NOMO-1 (cell line): ENCODE measurements around the gene SEC14L3.
A peak's percentile ranks its signal among the peaks of the same experiment; 100 is the strongest.
"Not testable (repeated sequence)": the region's sequence is repeated elsewhere in the genome, so short reads cannot be mapped to it uniquely, and the experiment has no call there.

Experiments
- DNase-seq, 2 experiments: peaks; one replicate each; lab custom pipeline; 2025; ENCODE audit not compliant: unreplicated experiment in 2 of 2; lab: John Stamatoyannopoulos, UW

The SEC14L3 gene

DNA sequence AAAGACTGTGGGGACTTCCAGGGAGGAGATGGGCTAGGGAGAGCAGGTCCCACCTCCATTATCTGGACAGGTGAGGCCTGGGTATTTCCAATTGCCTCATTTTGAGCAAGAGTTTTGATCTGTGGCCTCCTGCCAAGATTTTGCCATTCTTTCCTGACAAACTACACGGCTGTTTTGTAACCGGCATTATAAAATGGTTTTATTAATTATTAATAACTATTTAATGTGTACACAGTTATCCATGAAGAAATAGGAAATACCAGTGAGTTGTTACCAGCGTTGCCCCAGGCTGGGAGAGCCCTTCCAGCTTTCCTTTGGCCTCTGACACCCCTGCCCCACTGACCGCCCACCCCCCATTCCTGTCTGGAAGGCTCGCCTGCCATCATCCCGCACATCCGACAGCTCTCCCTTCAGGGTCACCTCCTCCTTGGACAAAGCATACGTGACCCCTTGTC is 14.9 kb upstream of the SEC14L3 start:
- no peak for DNase-seq

DNA sequence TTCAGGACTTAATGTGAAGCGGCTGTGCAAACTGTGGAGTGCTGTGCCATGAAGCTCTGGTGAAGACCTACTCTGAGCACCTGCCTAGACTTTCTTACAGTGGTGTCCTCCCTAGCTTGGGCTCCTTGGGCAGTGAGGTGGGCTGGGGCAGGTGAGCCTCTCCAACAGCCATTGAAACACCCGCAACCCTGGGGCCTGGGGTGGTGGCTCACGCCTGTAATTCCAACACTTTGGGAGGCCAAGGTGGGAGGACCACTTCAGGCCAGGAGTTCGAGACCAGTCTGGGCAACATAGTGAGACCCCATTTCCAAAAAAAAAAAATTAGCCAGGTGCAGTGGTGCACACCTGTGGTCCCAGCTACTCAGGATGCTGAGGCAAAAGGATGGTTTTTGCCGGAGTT is 14.3 kb upstream of the SEC14L3 start:
- no peak for DNase-seq

DNA sequence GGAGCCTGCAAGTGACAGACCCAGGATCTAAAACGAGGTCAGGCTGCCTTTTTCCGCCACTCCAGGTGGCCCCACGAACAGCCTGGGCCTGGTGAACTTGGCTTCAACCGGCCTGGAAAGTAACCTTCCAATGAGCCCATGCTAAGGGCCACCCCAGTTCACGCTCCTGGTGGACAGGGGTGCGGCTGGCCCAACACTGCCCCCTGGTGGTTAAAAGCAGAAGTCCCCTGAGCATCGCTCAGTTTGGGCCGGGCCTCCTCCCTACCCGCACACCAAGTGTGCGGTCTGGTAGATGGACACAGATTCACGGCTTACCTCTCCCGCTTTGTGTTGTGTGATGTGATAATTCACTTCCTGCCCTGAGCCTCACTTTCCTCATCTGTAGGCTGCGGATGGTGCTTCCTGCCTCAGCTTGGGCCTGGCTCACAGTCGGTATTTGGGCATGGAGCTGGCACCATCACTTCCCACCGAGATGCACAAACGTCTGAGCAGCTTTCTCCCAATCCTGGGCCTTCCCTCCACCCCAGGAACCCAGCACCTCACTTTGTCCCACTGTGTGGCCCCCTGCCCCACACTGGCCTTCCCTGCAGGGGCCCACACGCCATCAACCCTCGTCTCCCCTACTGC is 13.7 kb upstream of the SEC14L3 start:
- peak; percentile 37 to 38 for DNase-seq

DNA sequence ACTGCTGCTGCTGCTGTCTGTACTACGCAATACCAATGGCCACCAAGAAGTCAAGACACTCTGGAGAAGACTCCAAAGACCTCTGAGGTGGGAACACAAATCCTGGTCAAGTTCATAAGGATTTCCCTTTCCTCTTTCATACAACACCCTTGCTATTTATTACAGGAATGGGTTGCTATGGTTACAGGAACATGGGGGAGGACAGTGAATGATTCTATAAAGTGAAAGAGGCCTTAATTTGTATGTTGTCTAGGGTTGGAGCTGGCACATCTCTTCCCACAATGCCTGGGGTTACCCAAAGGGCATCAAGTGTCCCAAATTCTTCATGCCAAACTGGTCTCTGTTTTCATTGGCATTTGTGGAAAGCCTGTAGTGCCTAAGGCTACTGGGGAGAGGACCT is 11.4 kb upstream of the SEC14L3 start:
- DNase-seq = no peak

DNA sequence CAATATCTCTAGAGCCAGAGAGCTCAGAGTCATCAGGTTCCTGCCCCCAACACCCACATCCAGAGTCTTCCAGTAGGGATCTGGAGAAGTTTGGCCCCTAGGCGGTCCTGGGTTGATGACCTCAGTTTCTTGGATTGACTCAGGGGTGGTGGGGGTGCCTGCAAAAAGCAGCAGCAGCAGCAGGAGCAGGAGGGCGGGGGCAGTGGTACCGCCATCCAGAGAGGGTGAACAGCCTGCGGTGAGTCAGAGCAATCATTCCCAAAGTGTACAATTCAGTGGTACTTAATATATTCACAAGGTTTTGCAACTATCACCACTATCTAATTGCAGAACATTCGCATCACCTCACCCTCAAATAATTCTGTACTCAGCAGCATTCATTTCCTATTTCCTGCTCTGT is 9.9 kb upstream of the SEC14L3 start:
- DNase-seq = no peak

DNA sequence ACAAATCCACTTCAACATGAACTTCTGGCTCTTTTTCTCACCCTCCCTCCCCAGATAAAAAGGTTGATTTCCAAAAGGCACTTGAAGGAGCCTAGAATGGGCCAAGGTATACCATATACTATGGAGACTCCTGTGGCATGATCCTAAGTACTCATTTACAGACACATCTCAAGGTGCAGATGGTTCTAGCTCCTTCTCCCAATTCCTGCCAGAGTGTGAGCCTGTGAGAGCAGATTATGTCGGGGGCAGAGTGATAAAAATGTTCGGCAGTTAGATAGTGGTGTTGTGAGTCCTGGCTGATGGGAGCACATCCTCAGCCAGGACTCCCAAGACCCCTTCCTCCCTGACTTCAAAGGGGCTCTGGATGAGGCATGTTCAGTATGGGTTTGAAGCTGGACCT is 8.2 kb upstream of the SEC14L3 start:
- DNase-seq = no peak

DNA sequence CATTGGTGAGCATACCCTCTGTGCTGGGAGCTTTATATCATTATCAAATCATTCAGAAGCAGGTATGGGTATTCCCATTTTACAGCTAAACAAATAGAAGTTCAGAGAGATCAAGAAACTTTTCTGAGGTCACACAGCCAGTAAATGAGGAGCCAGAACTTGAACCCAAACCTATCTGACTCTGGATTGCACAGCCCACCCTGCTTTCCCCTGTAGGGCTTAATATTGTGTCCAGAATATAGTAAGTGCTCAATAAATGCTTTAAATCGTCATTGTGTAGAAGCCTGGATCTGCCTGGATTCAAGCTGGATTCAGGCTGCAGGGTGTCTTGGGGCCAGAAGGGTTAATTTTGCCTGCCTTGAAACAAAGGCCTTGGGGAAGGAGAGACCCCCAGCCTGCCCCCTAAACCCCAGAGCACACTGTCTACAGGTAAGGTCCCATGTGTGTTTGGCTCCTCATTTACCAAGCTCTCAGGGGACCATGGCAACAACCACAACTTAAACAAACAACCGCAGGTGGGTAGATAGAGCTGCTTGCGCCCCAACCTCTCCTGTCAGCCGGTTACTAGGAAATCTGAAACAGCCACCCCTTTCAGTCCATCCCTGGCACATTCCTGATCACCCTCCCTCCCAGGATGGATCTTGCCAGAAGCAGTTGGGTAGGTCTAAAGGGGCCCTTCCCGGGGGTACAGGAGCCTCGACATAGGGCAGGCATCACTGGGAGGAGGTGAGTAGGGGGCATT is 3.0 kb upstream of the SEC14L3 start:
- no peak for DNase-seq

DNA sequence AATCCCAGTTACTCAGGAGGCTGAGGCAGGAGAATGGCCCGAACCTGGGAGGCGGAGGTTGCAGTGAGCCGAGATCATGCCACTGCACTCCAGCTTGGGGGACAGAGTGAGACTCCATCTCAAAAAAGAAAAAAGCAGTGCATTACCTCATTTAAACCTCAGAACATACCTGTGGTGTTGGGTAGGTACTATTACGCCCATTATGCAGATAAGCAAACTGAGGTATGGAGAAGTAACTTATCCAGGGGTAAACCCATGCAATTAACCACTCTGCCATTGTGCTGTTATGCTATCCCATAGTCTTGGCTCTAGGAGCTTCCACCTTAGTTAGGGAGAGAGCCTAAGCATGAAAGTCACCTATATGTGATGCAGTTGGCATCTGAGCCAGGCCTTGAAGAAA is 2.3 kb upstream of the SEC14L3 start:
- DNase-seq = no peak

DNA sequence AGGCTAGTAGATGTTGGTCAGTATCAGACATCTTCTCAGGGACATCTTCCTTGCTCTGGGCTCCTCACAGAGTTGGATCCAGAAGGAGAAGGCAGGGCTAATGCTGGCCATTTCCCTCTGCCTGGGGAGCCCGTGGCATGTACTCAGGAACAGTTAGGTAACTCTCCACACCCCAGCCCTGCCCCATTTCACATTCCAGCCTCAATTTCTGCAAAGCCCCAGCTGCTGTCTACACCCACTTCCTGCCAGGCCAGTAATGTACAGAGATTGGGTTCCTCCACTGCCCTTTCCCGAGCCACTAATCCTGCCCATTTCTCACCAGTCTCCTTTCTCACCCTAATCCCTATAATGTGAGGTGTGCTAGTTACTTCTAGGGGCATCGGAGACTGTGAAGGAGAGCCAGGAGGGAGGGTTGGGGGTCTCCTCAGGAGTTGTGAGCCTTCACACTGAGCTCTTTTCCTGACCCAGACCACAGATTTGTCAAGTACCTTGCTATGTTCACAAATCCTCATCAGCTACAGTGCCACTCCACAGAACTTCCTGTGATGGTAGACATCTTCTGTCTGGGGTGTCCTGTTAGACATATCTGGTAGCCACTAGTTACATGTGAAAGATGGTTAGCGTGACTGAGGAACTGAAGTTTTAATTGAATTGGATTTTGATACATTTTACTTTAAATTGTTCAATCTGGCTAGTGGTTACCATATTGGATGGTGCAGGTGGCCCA is 1.3 kb upstream of the SEC14L3 start:
- DNase-seq = no peak

DNA sequence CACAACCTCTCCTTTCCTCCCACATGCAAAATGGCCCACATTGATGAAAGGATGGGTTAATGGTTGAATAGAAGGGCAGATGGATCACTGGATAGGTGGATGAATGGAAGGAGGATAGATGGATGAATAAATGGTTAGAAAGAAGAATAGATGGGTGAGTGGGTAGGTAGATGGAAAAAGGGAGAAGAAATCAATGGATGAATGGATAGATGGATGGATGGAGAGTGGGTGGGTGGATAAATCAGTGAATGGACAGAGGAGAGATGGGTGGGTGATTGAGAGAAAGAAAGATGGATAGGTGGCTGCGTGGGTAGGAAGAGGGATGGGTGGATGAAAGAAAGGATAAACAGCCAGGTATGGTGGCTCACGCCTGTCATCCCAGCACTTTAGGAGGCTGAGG is 1.2 kb downstream of the SEC14L3 start:
- DNase-seq = no peak

DNA sequence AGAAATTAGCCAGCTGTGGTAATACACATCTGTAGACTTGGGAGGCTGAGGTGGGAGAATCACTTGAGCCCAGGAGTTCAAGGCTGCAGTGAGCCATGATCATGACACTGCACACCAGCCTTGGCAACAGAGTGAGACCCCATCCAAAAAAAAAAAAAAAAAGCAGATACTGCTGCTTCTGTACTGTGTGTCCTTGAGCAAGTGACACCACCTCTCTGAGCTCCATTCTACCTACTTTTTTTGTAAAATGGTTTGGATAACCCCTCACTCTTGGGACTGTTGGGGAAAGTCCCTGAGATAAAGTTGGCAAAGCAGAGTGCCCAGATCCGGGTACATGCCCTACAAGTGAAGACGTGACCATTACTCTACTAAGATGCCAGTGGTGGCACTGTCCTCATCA is 2.7 kb downstream of the SEC14L3 start:
- DNase-seq = no peak

DNA sequence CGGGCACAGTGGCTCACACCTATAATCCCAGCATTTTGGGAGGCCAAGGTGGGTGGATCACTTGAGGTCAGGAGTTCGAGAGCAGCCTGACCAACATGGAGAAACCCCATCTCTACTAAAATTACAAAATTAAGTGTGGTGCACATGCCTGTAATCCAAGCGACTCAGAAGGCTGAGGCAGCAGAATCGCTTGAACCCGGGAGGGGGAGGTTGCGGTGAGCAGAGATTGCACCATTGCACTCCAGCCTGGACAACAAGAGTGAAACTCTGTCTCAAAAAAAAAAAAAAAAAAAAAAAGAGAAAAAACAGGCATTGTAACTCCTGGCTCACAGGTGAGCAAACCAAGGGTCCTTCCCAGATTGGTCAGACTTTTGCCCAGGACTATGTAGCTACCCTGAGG is 11.3 kb downstream of the SEC14L3 start:
- not testable (repeated sequence) for DNase-seq

DNA sequence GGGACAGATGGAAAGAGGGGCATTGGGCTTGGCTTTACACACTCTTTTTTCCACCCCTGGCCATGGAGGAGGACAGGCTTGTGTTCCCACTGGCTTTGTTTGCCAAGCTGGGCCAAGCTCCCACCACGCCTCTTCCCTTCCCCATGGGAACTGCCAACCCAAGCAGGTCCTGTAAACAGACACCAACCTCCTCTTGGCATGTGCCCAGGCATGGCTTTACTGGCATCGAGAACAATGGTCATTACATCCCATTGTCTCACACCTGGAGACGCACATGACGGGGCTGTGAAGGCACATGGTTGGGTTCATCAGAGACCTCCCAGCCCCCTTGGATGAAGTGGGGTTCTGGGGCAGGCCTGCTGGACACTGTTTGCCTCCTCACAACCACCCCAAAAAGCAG is 11.7 kb downstream of the SEC14L3 start:
- DNase-seq = no peak

DNA sequence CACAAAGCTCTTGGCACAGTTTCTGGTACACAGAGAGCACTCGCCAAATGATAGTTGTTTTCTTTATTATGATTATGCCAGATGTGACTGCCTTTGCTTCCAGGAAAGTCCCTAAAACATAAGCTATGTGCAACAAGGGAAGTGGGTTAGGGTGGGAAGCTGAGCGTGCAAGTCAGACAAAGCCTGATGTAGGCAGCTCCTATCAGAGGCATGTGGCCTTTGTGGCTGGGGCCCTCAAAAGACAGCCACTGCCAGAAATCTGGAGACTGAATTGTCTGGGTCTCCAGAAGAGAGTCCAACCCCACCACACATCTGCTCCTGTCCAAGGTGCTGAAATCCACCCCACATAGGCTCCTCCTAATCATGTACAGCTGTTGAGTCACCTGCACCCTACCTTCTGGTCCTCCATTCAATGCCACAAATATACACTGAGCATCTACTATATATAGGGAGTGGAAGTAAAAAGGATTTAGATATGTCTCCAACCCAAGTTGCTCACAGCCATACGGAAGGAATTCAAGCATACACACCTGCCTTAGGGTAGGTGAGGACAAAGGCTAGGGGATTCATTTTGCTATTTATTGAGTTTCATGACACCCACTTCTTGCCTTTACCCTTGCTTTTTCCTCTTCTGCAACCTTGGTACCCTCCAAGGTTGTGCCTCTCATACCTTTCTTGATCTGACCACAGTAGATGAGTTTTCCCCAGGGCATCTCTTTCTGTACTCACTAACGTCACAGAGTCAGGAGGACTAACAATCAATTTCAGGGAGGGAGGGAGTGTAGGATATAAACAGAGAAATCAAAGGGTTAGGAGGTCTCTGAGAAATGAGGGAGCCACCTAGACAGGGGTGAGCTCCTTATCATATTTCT is 12.4 kb downstream of the SEC14L3 start:
- no peak for DNase-seq

DNA sequence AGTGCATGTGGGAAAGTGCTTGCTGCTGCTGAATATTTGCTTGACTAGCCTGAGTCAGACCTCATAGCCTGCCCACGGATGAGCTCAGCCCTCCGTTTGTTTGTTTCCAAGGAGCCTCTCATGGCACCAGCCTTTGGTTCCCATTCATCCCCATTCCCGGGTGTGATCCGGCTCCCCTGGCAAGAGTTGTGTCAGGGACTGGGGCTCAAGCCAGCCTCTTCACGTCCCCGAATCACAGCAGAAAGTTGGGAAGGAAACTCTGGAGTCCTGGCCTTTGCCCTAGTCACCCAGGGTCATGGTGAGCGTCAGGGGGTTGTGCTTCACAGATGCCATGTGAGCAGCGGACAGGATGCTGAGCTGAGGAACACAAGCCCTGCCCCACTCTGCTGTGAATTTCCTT is 13.8 kb downstream of the SEC14L3 start:
- DNase-seq = no peak

DNA sequence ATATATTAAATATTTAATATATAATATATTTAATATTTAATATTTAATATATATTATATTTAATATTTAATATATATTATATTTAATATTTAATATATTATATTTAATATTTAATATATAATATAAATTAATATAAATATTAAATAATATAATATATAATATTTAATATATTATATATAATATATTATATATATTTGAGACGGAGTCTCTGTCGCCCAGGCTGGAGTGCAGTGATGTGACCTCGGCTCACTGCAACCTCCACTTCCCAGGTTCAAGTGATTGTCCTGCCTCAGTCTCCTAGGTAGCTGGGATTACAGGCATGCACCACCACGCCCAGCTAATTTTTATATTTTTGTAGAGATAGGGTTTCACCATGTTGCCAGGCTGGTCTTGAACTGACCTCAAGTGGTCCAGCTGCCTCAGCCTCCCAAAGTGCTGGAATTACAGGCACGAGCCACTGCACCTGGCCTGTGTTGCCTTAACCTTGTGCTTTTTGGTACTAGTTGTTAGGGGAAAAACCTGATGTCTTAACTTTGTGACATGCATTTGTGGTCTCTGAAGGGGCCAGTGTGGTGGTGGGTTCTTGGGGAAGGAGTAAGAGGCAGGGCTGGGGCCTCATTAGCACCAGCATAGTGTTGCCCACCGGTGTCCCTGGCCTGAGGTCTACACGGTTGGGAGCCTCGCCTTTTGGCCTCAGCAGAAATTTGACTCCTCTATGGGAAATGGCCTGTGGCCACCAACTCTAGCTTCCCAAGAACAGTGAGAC is 16.6 kb downstream of the SEC14L3 start:
- no peak for DNase-seq

DNA sequence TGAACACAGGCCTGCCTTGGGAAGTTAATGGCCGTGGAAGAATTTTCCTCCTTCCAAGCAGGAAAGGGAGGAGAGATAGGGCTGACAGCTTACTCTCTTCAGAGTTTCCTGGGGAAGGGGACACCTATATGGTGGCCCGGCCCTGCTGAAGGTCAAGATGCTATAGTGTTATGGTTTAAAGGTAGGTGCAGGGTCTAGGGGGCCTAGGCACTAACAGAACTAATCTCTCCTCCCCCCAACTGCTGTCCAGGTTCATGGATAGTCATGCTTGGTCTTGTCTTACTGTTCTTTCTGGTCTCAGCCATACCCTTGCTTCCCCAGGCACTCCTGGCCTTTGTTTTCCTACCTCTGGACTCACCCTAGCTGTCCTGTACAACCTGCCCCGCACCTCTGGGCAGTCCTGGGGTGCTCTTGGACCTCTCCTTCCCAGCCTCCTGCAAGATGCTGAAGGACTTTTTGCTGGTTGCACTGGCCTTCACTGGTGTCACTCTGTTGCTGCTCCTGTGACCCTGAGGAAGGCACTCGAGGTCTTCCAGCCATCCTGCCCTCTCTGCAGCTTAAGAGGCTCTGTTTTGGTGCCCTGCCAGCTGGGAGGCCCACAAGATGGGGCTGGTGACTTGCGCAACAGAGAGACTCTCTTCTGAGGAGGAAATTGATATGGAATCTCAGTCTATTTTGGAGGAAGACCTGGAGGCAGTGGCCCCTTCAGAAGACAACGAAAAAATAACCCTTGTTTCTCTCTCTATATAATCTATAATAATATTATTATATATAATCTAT is 17.9 kb downstream of the SEC14L3 start:
- DNase-seq = peak; percentile 47 to 59

DNA sequence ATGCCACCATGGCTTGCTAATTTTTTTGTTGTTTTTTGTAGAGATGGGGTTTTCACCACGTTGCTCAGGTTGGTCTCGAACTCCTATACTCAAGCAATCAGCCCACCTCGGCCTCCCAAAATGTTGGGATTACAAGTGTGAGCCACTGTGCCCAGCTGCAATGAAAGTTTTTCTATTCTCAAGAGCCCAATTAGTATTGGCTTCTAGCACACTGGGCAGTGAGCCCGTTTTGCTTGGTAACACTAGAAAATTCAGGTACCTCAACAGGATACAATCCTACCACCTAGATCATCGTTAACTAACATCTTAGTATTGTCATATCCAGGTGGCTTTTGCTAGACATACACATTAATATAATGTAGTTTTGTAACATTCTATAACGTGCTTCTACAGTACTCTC is 19.0 kb downstream of the SEC14L3 start:
- DNase-seq = no peak

DNA sequence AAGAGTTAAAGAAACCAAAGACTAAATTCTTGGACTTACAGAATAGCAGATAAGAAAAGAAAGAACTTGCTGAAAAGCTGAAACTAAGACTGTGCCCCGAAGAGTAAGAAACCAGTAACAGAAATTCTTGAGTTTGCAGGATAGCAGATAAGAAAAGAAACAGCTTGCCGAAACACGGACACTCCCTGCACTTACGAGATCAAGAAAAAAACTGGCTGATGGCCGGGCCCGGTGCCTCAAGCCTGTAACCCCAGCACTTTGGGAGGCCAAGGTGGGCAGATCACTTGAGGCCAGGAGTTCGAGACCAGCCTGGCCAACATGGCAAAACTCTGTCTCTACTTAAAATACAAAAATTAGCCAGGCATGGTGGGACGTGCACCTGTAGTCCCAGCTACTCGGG is 20.3 kb downstream of the SEC14L3 start:
- not testable (repeated sequence) for DNase-seq
